GM20431 (cell line): ENCODE data around the gene ARSB.

ENCODE experiments used
- in situ Hi-C: fragments of 300-500 bp; cut with MseI, MboI; formaldehyde crosslinking; loops from one replicate; pipeline ENCODE4 v1.15.0; 2020; ENCODE audit warnings: low sequenced_read_pairs; ENCODE audit not compliant: unreplicated experiment

ARSB gene

GRCh38 chr5:78792345-78793055 is 192.6 kb downstream of the ARSB start:
- in situ Hi-C loops: no loop called here

- in situ Hi-C loops: no loop called here
Observed at GRCh38 chr5:78791501-78792100, 193.5 kb downstream of the ARSB start.

GRCh38 chr5:78787783-78788182 is 197.3 kb downstream of the ARSB start:
- in situ Hi-C loops: no loop called here

- in situ Hi-C loops: no loop called here
Observed at GRCh38 chr5:78785454-78785853, 199.7 kb downstream of the ARSB start.

- in situ Hi-C loops: no loop called here
Observed at GRCh38 chr5:78783434-78784130, 201.5 kb downstream of the ARSB start.

GRCh38 chr5:78782728-78783127 is 202.4 kb downstream of the ARSB start:
- in situ Hi-C loops: no loop called here

GRCh38 chr5:78781611-78782286 is 203.4 kb downstream of the ARSB start:
- in situ Hi-C loops: no loop called here

- in situ Hi-C loops: no loop called here
Observed at GRCh38 chr5:78779771-78780616, 205.1 kb downstream of the ARSB start.

- in situ Hi-C loops: no loop called here
Observed at GRCh38 chr5:78779262-78779661, 205.8 kb downstream of the ARSB start.

- in situ Hi-C loops: no loop called here
Observed at GRCh38 chr5:78778538-78778937, 206.6 kb downstream of the ARSB start.

GRCh38 chr5:78777901-78778300 is 207.2 kb downstream of the ARSB start:
- in situ Hi-C loops: no loop called here

GRCh38 chr5:78776637-78777036 is 208.5 kb downstream of the ARSB start:
- in situ Hi-C loops: no loop called here

- in situ Hi-C loops: no loop called here
Observed at GRCh38 chr5:78773655-78774054, 211.5 kb downstream of the ARSB start.

GRCh38 chr5:78771260-78772205 is 213.6 kb downstream of the ARSB start:
- in situ Hi-C loops: no loop called here

- in situ Hi-C loops: no loop called here
Observed at GRCh38 chr5:78768781-78769380, 216.2 kb downstream of the ARSB start.

GRCh38 chr5:78766412-78766762 is 218.7 kb downstream of the ARSB start:
- in situ Hi-C loops: no loop called here

GRCh38 chr5:78765756-78766411 is 219.2 kb downstream of the ARSB start:
- in situ Hi-C loops: no loop called here

- in situ Hi-C loops: no loop called here
Observed at GRCh38 chr5:78765116-78765515, 220.0 kb downstream of the ARSB start.
